HG02884 (cell line): ENCODE results near the gene SKP1.

ENCODE experiments used
- ATAC-seq: cut with Tn5 transposase; IDR thresholded peaks from one replicate; pipeline ENCODE4 v1.9.1; 2021; ENCODE audit warnings: mild to moderate bottlenecking, moderate library complexity; ENCODE audit not compliant: unreplicated experiment

SKP1 gene

GRCh38 chr5:134130239-134130945 is 46.4 kb downstream of the SKP1 start:
- ATAC-seq, result no peak

DNA sequence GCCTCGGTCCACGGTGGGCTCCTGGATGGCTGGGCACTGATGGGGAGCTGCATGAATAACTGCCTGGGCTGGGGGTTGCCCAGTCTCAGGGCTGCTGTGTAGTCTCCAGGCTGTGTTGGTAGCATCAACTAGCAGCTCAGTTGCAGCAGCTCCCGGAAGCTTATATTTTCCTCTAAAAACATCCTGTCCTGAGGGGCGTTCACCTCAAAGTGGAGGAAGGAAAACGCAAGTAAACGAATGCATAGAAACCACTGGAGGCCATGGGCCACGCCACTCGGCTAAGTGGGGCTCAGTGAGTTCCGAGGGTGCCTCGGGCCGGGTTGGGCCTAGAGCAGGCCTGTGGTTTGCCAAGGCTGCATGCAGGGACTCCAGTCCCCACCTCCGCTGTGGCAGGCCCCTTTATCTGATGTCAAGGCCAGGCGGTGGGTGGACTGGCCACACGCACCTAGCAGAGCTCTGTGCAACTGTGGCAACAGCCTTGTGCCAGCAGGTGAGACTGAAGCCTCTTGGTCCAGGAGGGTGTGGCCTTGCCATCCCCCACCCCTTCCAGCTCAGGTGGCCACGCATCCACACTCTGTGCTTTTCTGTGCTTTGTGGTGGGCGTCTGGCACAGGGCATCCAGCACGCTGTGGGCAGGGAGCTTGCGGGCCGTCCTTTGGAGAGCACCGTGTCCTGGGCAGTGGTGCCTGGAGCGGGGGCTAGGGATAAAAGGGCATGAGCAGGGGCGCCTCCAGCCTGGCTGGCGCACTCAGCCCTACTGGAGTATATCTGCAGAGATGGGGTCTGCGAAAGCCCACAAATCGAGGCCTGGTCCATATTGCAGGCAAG is 47.1 kb downstream of the SKP1 start:
- no peak for ATAC-seq

DNA sequence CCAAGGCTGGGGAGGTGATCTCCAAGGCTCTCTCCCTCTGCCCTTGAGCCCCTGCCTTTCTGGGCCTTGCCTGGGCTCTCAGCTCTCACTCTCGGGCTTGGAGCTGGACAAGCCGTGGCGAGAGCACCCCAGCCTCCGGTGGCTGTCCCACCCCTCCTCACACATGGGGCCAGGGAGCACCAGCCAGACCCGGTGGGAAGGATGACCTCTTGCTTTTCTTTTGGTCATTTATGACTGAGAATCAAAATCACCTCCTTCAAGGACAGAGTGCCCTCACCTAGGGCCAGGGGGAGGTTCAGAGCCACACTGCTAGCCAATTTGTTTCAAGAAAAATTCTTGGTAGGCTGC is 48.1 kb downstream of the SKP1 start:
- no peak for ATAC-seq

- no peak for ATAC-seq
Measured at GRCh38 chr5:134127988-134128647, 48.6 kb downstream of the SKP1 start.

DNA sequence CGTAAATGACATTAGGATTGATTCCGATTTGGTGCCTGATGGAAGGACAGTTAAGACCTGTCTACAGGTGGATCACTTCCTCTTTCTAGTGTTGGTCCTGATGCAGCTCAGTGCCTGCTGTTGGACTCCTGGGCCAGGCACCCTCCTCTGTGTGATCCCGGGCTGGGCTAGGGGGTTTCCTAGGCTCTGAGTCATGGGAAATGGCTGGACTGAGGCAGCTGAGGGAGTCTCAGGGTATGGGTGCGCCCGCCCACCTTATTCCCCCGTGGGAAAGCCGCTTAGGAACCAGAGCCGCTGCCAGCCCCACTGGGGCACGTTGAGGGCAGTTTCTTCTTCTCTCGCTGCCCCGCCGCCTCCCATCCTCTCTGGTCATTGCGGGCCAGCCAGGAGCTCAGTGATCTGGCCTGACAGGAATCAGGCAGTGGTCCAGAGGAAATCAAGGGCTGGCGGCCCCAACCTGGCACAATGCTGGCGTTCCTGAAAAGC is 49.3 kb downstream of the SKP1 start:
- peak; percentile 53 for ATAC-seq

GRCh38 chr5:134125039-134126015 is 51.4 kb downstream of the SKP1 start:
- no peak for ATAC-seq

DNA sequence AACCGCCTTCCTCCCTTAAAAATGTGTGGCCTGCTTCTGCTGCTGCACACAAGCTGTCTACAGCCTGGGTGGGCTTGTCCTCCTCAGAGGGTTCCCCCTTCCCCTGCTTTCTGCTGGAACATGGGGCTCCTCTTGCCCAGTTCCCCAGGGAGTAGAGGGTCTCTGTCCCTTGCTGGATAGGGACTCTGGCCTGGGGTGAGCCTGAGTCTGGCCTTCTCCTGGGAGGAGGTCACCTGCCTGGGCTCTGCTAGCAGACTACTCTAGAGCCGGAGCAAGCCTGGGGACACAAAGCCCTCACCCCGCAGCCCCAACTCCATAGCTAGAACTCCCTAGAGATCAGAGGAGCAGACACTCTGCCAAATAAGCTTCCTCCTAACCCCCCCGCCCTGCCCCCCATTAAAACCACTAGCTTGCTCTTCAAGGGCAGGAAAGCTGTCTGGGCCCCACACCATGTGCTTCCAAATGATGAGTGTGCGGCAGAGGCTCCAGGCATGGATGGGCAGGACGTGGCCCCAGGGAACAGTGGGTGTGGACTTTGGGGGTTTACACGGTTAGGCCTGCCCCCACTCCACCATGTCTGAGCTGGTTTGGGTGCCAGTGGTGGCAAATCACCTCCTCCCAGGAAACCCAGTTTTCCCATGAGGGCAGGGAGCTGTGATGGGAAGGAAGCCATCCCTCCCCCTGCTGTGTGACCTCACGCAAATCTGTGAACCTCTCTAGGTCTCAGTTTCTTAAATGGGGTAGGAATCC is 52.3 kb downstream of the SKP1 start:
- no peak for ATAC-seq

GRCh38 chr5:134123360-134123759 is 53.4 kb downstream of the SKP1 start:
- ATAC-seq, result no peak

DNA sequence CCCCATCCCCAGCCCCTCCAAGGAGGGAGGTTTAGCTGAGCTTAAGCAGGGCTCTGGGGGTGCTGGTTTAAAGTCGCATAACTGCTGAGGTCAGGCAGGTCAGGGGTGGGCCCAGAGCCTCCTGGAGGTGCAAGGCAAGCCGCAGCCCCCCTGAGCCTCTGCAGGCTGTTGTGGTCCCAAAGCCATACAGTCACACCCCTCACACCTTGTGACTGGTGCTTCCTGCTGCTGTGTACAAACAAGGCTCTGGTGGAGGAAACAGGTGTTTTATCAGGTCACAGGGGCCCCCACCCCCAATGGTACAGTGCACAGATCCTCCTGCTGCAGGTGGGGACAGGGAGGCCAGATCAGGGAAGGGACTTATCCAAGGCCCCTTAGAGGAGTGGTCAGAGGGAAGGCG is 54.2 kb downstream of the SKP1 start:
- ATAC-seq, result no peak

GRCh38 chr5:134120386-134121138 is 56.2 kb downstream of the SKP1 start:
- ATAC-seq, result no peak

DNA sequence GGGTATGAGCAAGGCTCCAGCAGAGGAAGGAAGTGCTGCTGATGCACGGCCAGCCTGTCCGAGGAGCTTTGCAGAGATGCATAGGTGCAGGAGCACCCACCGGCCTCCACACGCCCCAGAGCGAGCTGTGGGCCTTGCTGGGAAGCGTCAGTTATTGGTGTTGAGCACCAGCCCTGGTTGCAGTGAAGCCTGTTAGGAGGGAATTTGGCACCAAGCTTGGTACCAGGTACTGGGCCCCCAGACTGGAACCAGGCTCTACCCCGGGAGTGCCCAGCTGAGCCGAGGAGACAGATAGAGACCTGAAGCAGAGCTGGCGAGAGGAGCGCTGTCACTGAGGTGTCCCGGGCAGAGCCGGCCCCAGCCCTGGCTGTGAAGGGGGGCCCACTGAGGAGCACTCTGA is 57.0 kb downstream of the SKP1 start:
- ATAC-seq, result no peak

- no peak for ATAC-seq
Measured at GRCh38 chr5:134118212-134118835, 58.4 kb downstream of the SKP1 start.

- no peak for ATAC-seq
Measured at GRCh38 chr5:134116789-134117761, 59.7 kb downstream of the SKP1 start.

DNA sequence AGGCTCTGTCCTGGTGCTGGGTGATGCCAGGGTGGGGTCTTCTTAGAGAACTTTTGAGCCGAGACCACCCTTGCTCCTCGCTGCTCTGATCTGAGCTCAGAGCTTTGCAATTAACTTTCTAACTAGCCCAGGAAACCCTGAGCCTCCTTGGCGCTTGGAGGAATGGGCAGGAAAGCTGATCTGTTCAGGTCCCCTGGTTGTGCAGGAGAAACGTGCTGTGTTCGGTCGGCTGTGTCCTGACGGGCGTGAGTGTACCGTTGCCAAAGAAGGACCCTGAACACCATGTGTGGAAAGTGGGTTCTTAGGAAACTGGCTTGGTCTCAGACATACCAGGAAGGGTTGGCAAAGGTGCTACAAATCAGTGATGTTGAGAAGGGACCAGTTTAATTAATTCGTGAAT is 60.5 kb downstream of the SKP1 start:
- ATAC-seq, result no peak

DNA sequence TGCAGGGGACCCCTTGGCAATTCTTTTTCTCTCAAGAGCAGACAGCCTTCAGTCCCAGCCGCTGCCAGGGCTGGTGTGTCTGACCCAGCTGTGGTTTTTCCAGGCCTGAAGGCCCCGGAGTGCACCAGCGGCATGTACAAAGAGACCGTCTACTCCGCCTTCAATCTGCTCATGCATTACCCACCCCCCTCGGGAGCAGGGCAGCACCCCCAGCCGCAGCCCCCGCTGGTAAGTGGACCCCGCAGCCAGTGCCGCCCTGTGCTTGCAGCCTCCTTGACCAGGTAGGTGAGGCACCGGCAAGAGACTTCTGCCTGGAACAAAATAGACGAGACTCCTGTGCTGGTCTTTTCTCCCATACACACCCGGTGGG is 61.0 kb downstream of the SKP1 start:
- ATAC-seq, result no peak

GRCh38 chr5:134114886-134115805 is 61.6 kb downstream of the SKP1 start:
- peak; percentile 5 for ATAC-seq
